Endodermal cell (in vitro differentiated cells): Measurements from ENCODE around the gene TMEM131L. TPM values are rescaled to one million over a fixed set of nuclear protein-coding genes. Genes with fewer than 3 reads are reported as not detected.

Source experiments
- DNase-seq: peaks from one replicate; pipeline ENCODE4 v3.0.0-alpha.2; 2017
- H3K27ac ChIP-seq: 2 replicates; pipeline ENCODE4 v1.5.1; 2013; ENCODE audit warnings: mild to moderate bottlenecking, low read depth, low read length, moderate library complexity
- H3K27me3 ChIP-seq: 2 replicates; pipeline ENCODE4 v1.6.1; 2013; ENCODE audit warnings: mild to moderate bottlenecking, low read length, moderate library complexity; ENCODE audit not compliant: insufficient read depth, control insufficient read depth, poor library complexity, severe bottlenecking
- H3K36me3 ChIP-seq: 2 replicates; pipeline ENCODE4 v1.7.0; 2013; ENCODE audit warnings: mild to moderate bottlenecking, low read length, moderate library complexity; ENCODE audit not compliant: control insufficient read depth, insufficient read depth
- H3K4me1 ChIP-seq: one replicate; pipeline ENCODE4 v1.7.0; 2013; ENCODE audit warnings: low read length; ENCODE audit not compliant: control insufficient read depth, insufficient read depth
- H3K4me3 ChIP-seq: 2 replicates; pipeline ENCODE4 v1.5.1; 2013; ENCODE audit warnings: mild to moderate bottlenecking, low read length, moderate library complexity
- H3K9ac ChIP-seq: 2 replicates; pipeline ENCODE4 v1.6.1; 2013; ENCODE audit warnings: mild to moderate bottlenecking, low read length, moderate library complexity; ENCODE audit not compliant: poor library complexity, severe bottlenecking; ENCODE audit errors: extremely low read depth
- H3K9me3 ChIP-seq: 2 replicates; pipeline ENCODE4 v1.6.1; 2013; ENCODE audit warnings: mild to moderate bottlenecking, low read length, moderate library complexity; ENCODE audit not compliant: control insufficient read depth
- H3K27ac Mint-ChIP-seq: 2 replicates; pipeline ENCODE4 v1.8.0; 2020; ENCODE audit warnings: mixed read lengths
- H3K27me3 Mint-ChIP-seq: 2 replicates; pipeline ENCODE4 v1.8.0; 2021; ENCODE audit warnings: mild to moderate bottlenecking, mixed read lengths; ENCODE audit not compliant: insufficient read depth
- H3K36me3 Mint-ChIP-seq: 2 replicates; pipeline ENCODE4 v1.8.0; 2020; ENCODE audit warnings: low read depth, mixed read lengths
- H3K4me1 Mint-ChIP-seq: 2 replicates; pipeline ENCODE4 v1.8.0; 2020; ENCODE audit warnings: mixed read lengths
- H3K4me3 Mint-ChIP-seq: 2 replicates; pipeline ENCODE4 v1.8.0; 2020; ENCODE audit warnings: mild to moderate bottlenecking, moderate library complexity, mixed read lengths
- H3K9me3 Mint-ChIP-seq: 2 replicates; pipeline ENCODE4 v1.8.0; 2020; ENCODE audit warnings: mild to moderate bottlenecking, mixed read lengths
- WGBS, 2 experiments: methylation state at CpG; one replicate each; pipeline versions ENCODE4 v1.1.5 to v1.1.7; 2013; ENCODE audit warnings: missing lambda C conversion rate in 2 of 2, mixed read lengths in 1 of 2; ENCODE audit not compliant: insufficient coverage in 1 of 2, insufficient read length in 1 of 2; 5-methylcytosine and 5-hydroxymethylcytosine counted together
- total RNA-seq, 2 donors: library from RNA; stranded (reverse); fragmentation: NEBNext Ultra II Directional in 1 of 2; extraction: Animal tissue kit (Norgen Biotek cat#: 25700) in 1 of 2; gene quantifications; 2 replicates in 1 of 2; 3 replicates in 1 of 2; pipeline ENCODE4 v1.2.1, GENCODE V29; 2021
- TF ChIP-seq, protein P1 (sequence below): fragments of 200-600 bp; sonication (generic); conservative IDR thresholded peaks from 2 replicates; pipeline ENCODE4 v1.5.0; 2021; ENCODE audit warnings: antibody characterized with exemption, mild to moderate bottlenecking

The TMEM131L gene
- total RNA-seq, 2 donors from 2014 or later: 6.2 to 10.8 TPM

DNA sequence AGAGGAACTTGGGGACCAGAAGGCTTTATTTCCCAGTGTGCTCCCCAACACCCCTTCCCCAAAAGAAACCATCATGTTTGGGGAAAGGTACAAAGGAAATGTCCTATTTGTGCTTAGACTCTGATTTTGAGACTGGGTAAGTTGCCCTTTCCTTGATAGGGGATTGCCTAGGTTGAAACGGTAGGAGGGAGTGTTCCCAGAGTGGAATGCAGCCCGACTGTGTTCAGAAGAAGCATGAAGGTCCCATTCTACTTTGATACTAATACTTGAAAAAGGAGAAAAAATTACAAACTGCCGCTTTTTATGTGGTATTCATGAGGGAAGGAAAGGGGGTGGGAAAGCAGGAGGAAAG lies 32.4 kb upstream of the TMEM131L start:
- no peak overlapping the region for H3K4me3 Mint-ChIP-seq
- no peaks in the 10 kb centered on the region for H3K9me3 ChIP-seq
- no peaks in the 10 kb centered on the region for H3K27me3 ChIP-seq
- no peak for DNase-seq
- no peaks in the 10 kb centered on the region for H3K27me3 Mint-ChIP-seq
- H3K4me3 ChIP-seq: no peak overlapping the region
- no peak overlapping the region for H3K27ac ChIP-seq
- H3K4me1 ChIP-seq: no peaks in the 10 kb centered on the region
- WGBS, 2 experiments: 40 to 81% methylated on average over 1 to 3 of the region's 3 CpGs
- H3K36me3 ChIP-seq: no peaks in the 10 kb centered on the region
- no peak overlapping the region for H3K9ac ChIP-seq
- H3K36me3 Mint-ChIP-seq: no peaks in the 10 kb centered on the region
- no peaks in the 10 kb centered on the region for H3K4me1 Mint-ChIP-seq
- no peak overlapping the region for H3K27ac Mint-ChIP-seq
- H3K9me3 Mint-ChIP-seq: no peaks in the 10 kb centered on the region
- TF ChIP-seq, protein P1, sequence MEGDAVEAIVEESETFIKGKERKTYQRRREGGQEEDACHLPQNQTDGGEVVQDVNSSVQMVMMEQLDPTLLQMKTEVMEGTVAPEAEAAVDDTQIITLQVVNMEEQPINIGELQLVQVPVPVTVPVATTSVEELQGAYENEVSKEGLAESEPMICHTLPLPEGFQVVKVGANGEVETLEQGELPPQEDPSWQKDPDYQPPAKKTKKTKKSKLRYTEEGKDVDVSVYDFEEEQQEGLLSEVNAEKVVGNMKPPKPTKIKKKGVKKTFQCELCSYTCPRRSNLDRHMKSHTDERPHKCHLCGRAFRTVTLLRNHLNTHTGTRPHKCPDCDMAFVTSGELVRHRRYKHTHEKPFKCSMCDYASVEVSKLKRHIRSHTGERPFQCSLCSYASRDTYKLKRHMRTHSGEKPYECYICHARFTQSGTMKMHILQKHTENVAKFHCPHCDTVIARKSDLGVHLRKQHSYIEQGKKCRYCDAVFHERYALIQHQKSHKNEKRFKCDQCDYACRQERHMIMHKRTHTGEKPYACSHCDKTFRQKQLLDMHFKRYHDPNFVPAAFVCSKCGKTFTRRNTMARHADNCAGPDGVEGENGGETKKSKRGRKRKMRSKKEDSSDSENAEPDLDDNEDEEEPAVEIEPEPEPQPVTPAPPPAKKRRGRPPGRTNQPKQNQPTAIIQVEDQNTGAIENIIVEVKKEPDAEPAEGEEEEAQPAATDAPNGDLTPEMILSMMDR: no peak

DNA sequence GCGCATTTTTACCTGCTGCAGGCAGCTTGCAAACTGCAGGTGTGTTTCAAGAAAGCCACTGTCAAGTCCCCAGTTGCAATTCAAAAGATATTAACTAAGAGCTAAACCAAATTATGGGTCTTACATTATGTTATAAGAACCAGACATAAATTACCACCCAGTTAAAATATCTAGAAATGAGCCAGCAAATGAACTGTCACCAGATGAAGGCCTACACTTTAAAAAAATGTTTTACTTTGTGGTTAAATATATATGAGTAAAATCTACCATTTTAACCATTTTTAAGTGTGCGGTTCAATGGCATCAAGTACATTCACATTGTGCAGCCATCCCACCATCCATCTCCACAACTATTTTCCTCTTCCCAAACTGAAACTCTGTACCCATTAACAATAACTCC lies 32.0 kb upstream of the TMEM131L start:
- Mint-ChIP-seq H3K9me3 (no peaks in the 10 kb centered on the region), H3K27ac (no peak overlapping the region), H3K27me3 (no peaks in the 10 kb centered on the region), H3K4me3 (no peak overlapping the region), H3K36me3 (no peaks in the 10 kb centered on the region), H3K4me1 (no peaks in the 10 kb centered on the region)
- WGBS, 2 experiments: 0 to 50% methylated on average over 1 to 2 of the region's 2 CpGs
- no peak overlapping the region for H3K4me3 ChIP-seq
- H3K4me1 ChIP-seq: no peaks in the 10 kb centered on the region
- no peaks in the 10 kb centered on the region for H3K27me3 ChIP-seq
- no peaks in the 10 kb centered on the region for H3K36me3 ChIP-seq
- no peaks in the 10 kb centered on the region for H3K9me3 ChIP-seq
- no peak overlapping the region for H3K9ac ChIP-seq
- H3K27ac ChIP-seq: no peak overlapping the region
- TF ChIP-seq, protein P1: no peak
- no peak for DNase-seq

DNA sequence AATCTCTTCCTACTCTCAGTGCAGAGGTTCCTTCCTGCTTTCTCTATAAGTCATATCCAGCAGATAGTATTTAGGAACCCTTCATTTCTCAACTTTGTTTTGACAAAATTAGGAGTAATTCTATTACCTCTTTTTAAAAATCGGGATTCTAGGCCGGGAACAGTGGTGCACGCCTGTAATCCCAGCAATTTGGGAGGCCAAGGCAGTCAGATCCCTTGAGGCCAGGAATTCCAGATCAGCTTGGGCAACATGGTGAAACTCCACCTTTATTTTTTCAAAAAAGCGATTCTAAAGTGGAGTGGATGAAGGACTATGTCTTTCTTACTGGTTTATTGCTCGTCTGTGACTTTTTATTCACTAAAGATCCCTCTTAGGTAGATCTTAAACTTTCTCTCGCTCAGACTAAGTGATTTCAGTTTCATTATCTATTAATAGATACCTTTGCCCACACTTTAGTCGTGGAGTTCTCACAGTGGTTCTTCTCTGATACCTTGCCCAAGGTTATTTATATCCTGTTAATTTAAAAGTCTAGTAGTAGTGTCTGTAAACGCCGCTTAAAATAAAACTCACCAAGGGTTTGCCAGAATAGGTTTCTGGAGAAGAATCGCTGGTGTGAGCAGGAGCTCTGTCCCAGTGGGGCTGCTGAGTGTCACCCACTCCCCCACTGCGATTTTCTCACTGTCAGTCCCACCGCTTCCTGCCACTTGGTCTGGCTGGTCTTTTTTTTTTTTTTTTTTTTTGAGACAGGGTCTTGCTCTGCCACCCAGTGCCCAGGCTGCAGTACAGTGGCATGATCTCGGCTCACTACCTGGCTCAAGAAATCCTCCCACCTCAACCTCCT lies 27.0 kb upstream of the TMEM131L start:
- 93 to 98% methylated on average over 6 to 13 of the region's 13 CpGs for WGBS, 2 experiments
- H3K9me3 Mint-ChIP-seq: no peaks in the 10 kb centered on the region
- H3K36me3 ChIP-seq: no peaks in the 10 kb centered on the region
- no peak overlapping the region for H3K27ac ChIP-seq
- H3K9ac ChIP-seq: no peak overlapping the region
- H3K9me3 ChIP-seq: no peaks in the 10 kb centered on the region
- H3K4me1 Mint-ChIP-seq: no peaks in the 10 kb centered on the region
- no peaks in the 10 kb centered on the region for H3K27me3 ChIP-seq
- no peak overlapping the region for H3K27ac Mint-ChIP-seq
- TF ChIP-seq, protein P1: no peak
- no peak for DNase-seq
- no peaks in the 10 kb centered on the region for H3K4me1 ChIP-seq
- no peaks in the 10 kb centered on the region for H3K27me3 Mint-ChIP-seq
- no peak overlapping the region for H3K4me3 ChIP-seq
- H3K36me3 Mint-ChIP-seq: no peaks in the 10 kb centered on the region
- H3K4me3 Mint-ChIP-seq: no peak overlapping the region
